ENCODE measurements around the gene KEL.

The KEL gene

GRCh38 chr7:142894112-142894984 lies 67.8 kb downstream of the KEL start:
- TF ChIP-seq, protein P1, sequence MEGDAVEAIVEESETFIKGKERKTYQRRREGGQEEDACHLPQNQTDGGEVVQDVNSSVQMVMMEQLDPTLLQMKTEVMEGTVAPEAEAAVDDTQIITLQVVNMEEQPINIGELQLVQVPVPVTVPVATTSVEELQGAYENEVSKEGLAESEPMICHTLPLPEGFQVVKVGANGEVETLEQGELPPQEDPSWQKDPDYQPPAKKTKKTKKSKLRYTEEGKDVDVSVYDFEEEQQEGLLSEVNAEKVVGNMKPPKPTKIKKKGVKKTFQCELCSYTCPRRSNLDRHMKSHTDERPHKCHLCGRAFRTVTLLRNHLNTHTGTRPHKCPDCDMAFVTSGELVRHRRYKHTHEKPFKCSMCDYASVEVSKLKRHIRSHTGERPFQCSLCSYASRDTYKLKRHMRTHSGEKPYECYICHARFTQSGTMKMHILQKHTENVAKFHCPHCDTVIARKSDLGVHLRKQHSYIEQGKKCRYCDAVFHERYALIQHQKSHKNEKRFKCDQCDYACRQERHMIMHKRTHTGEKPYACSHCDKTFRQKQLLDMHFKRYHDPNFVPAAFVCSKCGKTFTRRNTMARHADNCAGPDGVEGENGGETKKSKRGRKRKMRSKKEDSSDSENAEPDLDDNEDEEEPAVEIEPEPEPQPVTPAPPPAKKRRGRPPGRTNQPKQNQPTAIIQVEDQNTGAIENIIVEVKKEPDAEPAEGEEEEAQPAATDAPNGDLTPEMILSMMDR (IDR thresholded peaks at IDR 0.05; ENCODE audit: insufficient read depth, missing control alignments): no peak
- DNase-seq (ENCODE audit: insufficient read length, low spot score) (no peak), FAIRE-seq (no peak)

- TF ChIP-seq, protein P1 (IDR thresholded peaks at IDR 0.05; ENCODE audit: insufficient read depth, missing control alignments): no peak
- DNase-seq (ENCODE audit: insufficient read length, low spot score) (no peak), FAIRE-seq (no peak)
Measured at GRCh38 chr7:142892951-142893350, 69.2 kb downstream of the KEL start.

DNA sequence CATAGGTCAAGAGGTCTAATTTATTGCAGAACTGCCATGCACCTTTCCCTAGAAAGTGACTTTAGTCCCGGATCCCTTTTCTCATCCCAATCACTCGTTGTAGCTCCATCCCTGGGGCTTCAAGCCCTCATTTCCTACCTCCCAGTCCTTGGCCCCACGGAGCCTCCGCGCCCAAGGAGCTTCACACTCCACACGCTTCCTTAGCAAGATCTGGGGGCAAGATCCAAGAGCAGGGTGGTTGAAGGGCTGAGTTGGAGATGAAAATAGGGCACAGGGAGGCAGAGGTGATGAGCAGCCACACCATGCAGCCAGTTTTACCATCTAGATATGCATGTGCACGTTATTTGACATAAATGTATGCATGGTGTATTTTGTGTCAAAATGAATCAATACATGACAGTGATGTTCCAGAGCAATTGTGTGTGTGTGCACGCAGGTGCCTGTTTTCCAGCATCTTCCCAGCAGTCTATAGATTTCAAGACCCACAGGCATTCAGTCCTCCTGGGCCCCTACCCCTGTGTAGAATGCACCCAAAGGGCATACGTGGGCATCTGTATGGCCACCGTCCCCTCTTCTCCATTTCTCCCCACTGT lies 70.6 kb downstream of the KEL start:
- DNase-seq (ENCODE audit: insufficient read length, low spot score) (no peak), FAIRE-seq (no peak)
- TF ChIP-seq, protein P1 (IDR thresholded peaks at IDR 0.05; ENCODE audit: insufficient read depth, missing control alignments): no peak
